Fibroblast of skin of left quadriceps (primary cell): Measurements from ENCODE around the gene RBM43.
A peak's percentile ranks its signal among the peaks of the same experiment; 100 is the strongest.
"Not testable (repeated sequence)": the region's sequence is repeated elsewhere in the genome, so short reads cannot be mapped to it uniquely, and the experiment has no call there.

Source experiments
- DNase-seq, 2 experiments: peaks; one replicate each; pipeline ENCODE4 v3.0.0-alpha.2; 2013; ENCODE audit warnings: low read depth in 2 of 2

The RBM43 gene

DNA sequence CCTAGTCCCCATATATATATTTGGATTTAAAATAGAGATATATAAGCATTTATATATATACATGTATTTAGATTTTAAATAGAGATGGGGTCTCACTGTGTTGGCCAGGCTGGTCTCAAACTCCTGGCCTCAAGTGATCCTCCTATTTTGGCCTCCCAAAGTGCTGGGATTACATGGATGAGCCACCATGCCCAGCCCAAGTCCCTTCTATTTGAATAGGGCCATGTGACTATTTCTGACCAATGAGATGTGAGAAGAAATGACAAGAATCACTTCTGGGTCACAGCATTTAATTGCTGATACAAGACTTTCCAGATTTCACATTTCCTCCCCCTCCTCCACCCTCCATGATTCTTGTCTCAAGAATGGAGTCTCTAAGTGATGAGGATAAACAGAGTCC is 6.4 kb upstream of the RBM43 start:
- no peak for DNase-seq

GRCh38 chr2:151267537-151267936 is 5.9 kb upstream of the RBM43 start:
- no peak for DNase-seq

DNA sequence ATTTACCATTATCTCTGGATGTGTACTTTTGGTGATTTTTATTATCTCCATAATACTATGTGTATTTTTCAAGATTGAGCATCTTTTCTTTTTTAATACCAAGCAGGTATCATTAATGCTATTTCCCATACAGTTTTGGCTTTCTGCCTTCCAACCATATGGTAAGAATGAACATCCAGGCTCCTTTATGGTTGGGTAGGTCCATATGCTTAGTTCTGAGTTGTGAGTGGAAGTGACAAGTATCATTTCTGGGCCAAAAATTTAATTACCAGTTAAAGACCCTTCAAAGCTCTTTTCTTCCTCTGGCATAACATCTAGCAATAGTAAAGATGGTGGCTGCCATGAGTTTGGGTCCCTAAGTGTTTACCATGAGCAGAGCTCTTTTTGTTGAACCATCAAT is 4.3 kb upstream of the RBM43 start:
- no peak for DNase-seq

DNA sequence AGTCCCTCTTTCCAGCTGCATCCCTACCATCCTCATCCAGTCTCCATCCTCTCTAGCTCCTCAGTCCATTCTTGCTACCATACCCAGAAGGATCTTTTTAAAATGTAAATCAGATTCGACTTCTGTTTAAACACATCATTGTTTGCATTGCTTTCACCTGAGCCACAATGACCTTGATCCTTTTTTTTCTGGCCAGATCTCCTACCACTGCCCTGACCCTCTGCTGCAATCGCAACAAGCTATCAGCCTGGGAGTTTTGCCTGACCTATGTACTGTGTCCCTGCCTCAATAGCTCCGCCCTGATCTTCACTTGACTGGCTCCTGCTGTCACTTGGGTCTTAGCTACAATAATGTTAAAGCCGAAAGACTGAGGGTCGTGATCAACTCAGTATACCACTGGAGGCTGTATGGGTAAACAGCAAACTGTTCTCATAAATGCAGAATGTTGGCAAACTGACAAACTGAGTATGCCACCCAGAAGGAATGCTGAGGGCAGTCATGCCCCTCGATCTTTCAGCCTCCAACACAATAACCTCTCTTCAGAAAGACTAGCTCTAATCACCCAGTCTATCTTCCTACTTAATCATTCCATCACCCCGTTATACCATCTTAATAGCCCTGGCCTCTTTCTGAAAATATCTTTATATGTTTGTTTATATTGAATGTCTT is 2.6 kb upstream of the RBM43 start:
- DNase-seq: no peak

DNA sequence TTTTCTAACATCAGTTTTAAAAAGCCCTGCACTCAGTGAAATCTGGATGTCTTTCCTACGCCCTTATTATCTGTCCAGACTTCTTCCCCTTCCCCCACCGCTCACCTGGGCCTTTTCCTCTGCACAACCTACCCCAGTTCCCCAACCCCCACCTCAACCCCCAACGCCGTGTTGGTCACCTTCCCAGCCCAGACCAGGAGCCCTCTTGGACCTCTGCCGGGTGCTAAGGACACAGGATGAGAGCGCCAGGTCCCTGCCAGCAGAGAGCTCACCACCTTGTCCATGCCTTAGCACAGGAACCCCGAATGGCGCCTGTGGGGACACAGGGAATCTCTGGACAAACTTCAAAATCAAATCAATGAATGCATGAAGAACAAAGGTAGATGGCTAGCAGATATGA is 966 bp upstream of the RBM43 start:
- no peak for DNase-seq

DNA sequence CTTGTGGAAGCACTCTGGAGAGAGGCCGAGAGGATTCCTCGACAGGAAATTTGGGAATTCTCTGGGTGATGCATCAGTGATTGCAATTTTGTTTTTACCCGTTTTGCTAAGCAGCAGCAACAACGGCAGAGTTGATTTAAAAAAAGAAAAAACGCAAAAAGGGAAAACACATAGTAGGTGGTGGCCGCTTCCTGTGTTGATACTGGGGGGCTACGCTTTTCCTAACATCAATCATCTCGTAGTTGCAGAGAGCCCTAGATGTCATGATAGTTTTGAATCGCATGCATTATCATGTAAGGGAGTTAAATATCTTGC is 271 bp upstream of the RBM43 start:
- no peak for DNase-seq

- DNase-seq: no peak
These were observed 961 bp downstream of the RBM43 start for GRCh38 chr2:151260573-151261230.

DNA sequence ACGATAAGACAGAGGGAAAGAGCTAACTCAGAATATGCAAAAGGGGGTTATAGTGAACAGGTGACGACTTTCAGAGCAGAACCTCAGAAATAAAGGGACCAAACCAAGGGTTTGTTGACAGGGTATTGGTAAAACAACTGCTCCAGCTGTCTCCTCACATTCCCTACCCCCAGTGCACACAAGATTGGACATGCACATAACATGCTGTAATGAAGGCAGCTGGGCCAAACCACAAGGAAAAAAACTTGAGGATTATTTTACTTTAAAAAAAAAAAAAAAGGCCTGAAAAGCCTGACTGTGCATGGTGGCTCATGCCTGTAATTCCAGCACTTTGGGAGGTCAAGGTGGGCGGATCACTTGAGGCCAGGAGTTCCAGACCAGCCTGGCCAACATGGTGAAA is 3.5 kb downstream of the RBM43 start:
- peak; percentile 65 to 68 for DNase-seq

- DNase-seq: no peak
These were observed 9.0 kb downstream of the RBM43 start for GRCh38 chr2:151252646-151253045.

GRCh38 chr2:151251012-151251411 is 10.7 kb downstream of the RBM43 start:
- peak; percentile 87 to 89 for DNase-seq

DNA sequence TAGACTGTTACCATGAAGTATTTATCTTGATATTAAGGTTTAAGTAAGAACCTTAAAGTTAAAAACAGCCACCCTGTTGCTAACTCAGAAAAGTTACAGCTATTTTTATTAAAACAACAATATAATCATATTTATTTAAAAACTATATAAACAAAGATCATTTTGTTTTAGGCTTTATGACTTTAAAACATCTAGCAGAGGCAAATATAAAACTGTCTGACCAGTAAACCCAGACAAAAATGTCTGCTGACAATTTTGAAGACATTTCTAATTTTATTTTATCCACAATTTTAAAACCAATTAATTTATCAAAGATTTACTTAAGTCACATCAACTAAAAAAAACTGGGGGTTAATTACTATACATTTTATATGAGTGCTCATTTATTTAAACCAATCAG is 14.2 kb downstream of the RBM43 start:
- DNase-seq: no peak

- DNase-seq: no peak
These were observed 15.5 kb downstream of the RBM43 start for GRCh38 chr2:151246152-151246551.

DNA sequence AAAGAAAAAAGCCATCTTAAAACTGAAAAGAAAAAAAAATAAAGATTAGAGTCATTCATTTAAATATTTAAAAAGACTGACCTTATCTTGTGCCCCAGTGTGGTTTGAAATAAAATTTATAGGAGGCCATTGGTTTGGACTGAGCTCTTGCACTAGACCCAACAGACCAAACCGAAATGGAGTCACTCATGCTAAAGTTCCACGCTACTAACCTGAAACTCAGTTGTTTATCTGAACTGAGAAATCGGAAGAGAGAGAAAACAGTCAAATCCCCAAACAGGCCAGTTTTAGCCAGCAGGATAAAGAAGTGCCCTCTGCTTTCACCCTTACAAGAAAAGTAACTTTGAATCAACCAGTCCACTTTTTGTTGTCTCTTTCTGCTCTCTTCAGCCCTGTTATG is 18.2 kb downstream of the RBM43 start:
- DNase-seq: no peak

- no peak for DNase-seq
These were observed 20.4 kb downstream of the RBM43 start for GRCh38 chr2:151241224-151241623.

- DNase-seq: no peak
These were observed 21.2 kb downstream of the RBM43 start for GRCh38 chr2:151240433-151240832.

DNA sequence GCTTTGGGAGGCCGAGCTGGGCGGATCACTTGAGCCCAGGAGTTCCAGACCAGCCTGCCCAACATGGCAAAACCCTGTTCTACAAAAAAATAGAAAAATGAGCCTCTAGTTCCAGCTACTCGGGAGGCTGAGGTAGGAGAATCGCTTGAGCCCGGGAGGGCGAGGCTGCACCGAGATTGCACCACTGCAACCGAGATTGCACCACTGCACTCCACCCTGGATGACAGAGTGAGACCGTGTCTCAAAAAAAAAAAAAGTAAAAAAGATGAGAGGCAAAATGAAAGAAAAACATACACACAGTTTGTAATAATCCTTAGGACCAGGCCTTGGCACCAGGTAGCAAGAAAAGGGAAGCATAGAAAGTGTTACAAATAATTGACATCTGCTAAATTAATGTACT is 22.0 kb downstream of the RBM43 start:
- DNase-seq: no peak

DNA sequence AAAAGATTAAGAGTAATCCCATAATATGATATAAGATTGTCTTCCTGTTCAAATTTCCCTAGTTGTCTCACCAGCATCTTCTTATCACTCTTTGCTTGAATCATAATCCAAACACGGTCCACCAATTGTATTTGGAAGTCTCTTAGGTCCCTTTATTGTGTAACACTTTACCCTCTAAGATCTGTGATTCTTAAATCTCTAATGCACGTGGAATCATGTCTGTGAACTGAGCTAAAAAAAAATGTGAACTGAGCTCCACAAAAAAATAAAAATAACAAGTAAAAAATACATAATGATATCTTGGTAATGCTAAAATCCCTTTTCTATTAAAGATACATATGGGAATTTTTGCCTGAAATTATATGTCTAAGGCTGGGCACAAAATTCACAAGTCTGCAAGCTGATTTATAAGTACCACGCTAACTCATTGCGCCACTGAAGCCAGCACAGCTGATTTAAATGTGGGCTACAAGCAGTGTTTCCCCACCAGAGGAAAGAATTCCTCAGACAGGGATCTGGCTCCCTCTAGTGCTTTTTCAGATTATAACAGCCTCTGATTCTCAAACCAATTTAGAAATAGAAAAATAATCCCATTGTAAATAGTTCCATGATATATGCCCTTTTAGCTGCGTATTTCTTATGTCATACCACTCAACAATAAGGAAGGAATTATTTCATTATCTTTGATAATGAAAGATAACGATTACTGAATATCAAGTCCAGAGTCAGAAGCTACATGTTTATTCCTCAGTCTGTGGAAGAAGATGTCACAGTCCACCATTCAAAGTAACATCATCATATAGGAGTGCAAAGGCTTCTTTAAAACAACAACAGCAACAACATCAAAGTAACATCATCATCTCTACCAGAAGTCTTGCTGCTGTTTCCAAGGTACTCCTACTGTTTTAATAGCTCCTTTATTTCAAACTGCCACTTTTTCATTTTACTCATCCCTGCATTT is 22.9 kb downstream of the RBM43 start:
- DNase-seq: peak; percentile 64 to 70

- no peak for DNase-seq
These were observed 24.1 kb downstream of the RBM43 start for GRCh38 chr2:151237422-151238025.

DNA sequence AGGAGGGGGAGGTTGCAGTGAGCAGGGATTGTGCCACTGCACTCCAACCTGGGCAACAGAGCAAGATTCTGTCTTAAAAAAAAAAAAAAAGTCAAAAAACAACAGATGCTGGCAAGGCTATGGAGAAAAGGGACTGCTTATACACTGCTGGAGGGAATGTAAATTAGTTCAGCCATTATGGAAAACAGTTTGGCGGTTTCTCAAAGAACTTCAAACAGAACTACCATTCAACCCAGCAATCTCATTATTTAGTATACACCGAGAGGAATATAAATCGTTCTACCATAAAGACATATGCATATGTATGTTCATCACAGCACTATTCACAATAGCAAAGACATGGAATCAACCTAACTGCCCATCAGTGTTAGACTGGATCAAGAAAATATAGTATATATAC is 27.9 kb downstream of the RBM43 start:
- not testable (repeated sequence) for DNase-seq

GRCh38 chr2:151233288-151233687 is 28.4 kb downstream of the RBM43 start:
- not testable (repeated sequence) for DNase-seq

DNA sequence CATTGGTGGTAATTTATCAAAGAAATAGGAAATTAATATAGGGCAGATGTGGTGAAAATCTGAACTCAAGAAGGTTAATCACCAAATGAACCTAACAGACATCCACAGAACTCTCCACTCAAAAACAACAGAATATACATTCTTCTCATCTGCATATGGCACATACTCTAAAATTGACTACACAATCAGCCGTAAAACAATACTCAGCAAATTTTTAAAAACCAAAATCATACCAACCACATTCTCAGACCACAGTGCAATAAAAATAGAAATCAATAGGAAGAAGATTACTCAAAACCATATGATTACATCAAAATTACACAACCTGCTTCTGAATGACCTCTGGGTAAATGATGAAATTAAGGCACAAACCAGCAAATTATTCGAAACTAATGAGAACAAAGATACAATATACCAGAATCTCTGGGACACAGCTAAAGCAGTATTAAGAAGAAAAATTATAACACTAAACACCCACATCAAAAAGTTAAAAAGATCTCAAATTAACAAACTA is 31.0 kb downstream of the RBM43 start:
- no peak for DNase-seq

GRCh38 chr2:151228847-151229512 is 32.7 kb downstream of the RBM43 start:
- DNase-seq: no peak
